Naive thymus-derived CD8-positive, alpha-beta T cell (primary cell): ENCODE data around the gene PCDHB8. TPM values are rescaled to one million over a fixed set of nuclear protein-coding genes. Genes with fewer than 3 reads are reported as not detected.
"Not testable (repeated sequence)": the region's sequence is repeated elsewhere in the genome, so short reads cannot be mapped to it uniquely, and the experiment has no call there.

Source experiments
- ATAC-seq, 2 donors: fragments of 150-1000 bp; cut with Tn5 transposase in 1 of 2; sonication (Bioruptor Pico), chemical (Tn5 transposase) in 1 of 2; 1 replicate in 1 of 2; 2 replicates in 1 of 2; pipeline ENCODE4 v1.10.0; 2021; ENCODE audit warnings: mild to moderate bottlenecking in 2 of 2, moderate library complexity in 2 of 2
- POLR2A ChIA-PET: fragments of 350-600 bp; sonication (Branson Sonifier 250); formaldehyde crosslinking; loops from one replicate; lab custom pipeline; 2021; ENCODE audit warnings: antibody characterized with exemption; lab: Charles Lee
- DNase-seq, 10 donors: peaks; one replicate each; pipeline versions ENCODE4 v3.0.0 to v3.0.0-alpha.2; 2020 to 2022
- H3K27ac Mint-ChIP-seq, 10 donors: one replicate each; pipeline ENCODE4 v1.8.0; 2020 to 2022; ENCODE audit warnings: mild to moderate bottlenecking in 10 of 10, mixed read lengths in 10 of 10, moderate library complexity in 4 of 10, inconsistent platforms in 1 of 10
- H3K27me3 Mint-ChIP-seq, 5 donors: one replicate each; pipeline ENCODE4 v1.8.0; 2021 to 2022; ENCODE audit warnings: mixed read lengths in 5 of 5
- H3K36me3 Mint-ChIP-seq, 3 donors: one replicate each; pipeline ENCODE4 v1.8.0; 2020 to 2022; ENCODE audit warnings: mixed read lengths in 3 of 3, mild to moderate bottlenecking in 2 of 3, inconsistent platforms in 1 of 3
- H3K4me1 Mint-ChIP-seq, 4 donors: one replicate each; pipeline ENCODE4 v1.8.0; 2021 to 2022; ENCODE audit warnings: mixed read lengths in 4 of 4
- H3K4me3 Mint-ChIP-seq, 10 donors: one replicate each; pipeline ENCODE4 v1.8.0; 2020 to 2022; ENCODE audit warnings: mild to moderate bottlenecking in 10 of 10, mixed read lengths in 10 of 10, moderate library complexity in 6 of 10, inconsistent platforms in 1 of 10
- H3K9me3 Mint-ChIP-seq, 9 donors: one replicate each; pipeline ENCODE4 v1.8.0; 2020 to 2022; ENCODE audit warnings: mixed read lengths in 9 of 9, mild to moderate bottlenecking in 3 of 9, inconsistent platforms in 1 of 9, moderate library complexity in 1 of 9
- polyA plus RNA-seq, 3 donors: library from polyadenylated mRNA; unstranded; fragments of 300-500 nt; fragmentation: Illumina TruSeq; gene quantifications; one replicate each; pipeline ENCODE4 v1.2.3, GENCODE V29; 2021
- total RNA-seq, 8 experiments: library from RNA in 2 of 8; stranded (reverse) in 2 of 8; gene quantifications; one replicate each; pipeline ENCODE4 v1.2.3 and lab custom pipeline; 2021 to 2026

Gene PCDHB8
- total and polyA plus RNA-seq, 5 experiments from 2014 or later, result not detected

- H3K4me3 Mint-ChIP-seq, POLR2A ChIA-PET, ATAC-seq, H3K27ac Mint-ChIP-seq, DNase-seq, H3K4me1 Mint-ChIP-seq: not testable (repeated sequence)
- Mint-ChIP-seq H3K9me3 (peaks cover 0 to 56% (median 18%) of the 10 kb centered on the region in 9 donors), H3K36me3 (peaks cover 4 to 34% (median 12%) of the 10 kb centered on the region in 3 donors), H3K27me3 (peaks cover 30 to 57% (median 36%) of the 10 kb centered on the region in 5 donors)
Observed at GRCh38 chr5:141157901-141158300, 19.7 kb upstream of the PCDHB8 start.

GRCh38 chr5:141172381-141173204 lies 5.0 kb upstream of the PCDHB8 start, which contains the start of gene PCDHB7:
Gene PCDHB7, plus strand, starts transcription at chr5:141172644. Its CDS starts 192 bp downstream, at chr5:141172836.
- Mint-ChIP-seq H3K4me3 (peak within 1 kb of the TSS in 3 of 10 donors; percentile 6 to 24 (median 23)), H3K4me1 (peaks cover 0 to 6% (median 2%) of the 10 kb centered on the region in 4 donors), H3K27ac (no peak within 1 kb of the TSS), H3K36me3 (peaks cover 0 to 20% (median 8%) of the 10 kb centered on the region in 3 donors), H3K9me3 (peaks cover 0 to 32% (median 18%) of the 10 kb centered on the region in 9 donors), H3K27me3 (peaks cover 20 to 48% (median 37%) of the 10 kb centered on the region in 5 donors)
- peak in 3 of 10 donors; percentile 8 to 25 (median 21) for DNase-seq
- POLR2A ChIA-PET, result no interaction called here
- ATAC-seq, result no peak

- not testable (repeated sequence) for DNase-seq, ATAC-seq
- peaks cover 0 to 24% (median 11%) of the 10 kb centered on the region in 9 donors for H3K9me3 Mint-ChIP-seq
Observed at GRCh38 chr5:141174291-141175104, 3.1 kb upstream of the PCDHB8 start.

GRCh38 chr5:141175933-141176332 lies 1.7 kb upstream of the PCDHB8 start:
- Mint-ChIP-seq H3K4me1 (peaks cover 0 to 6% (median 2%) of the 10 kb centered on the region in 4 donors), H3K4me3 (no peak overlapping the region), H3K36me3 (peaks cover 0 to 21% (median 5%) of the 10 kb centered on the region in 3 donors), H3K9me3 (peaks cover 0 to 31% (median 17%) of the 10 kb centered on the region in 9 donors), H3K27ac (no peak overlapping the region), H3K27me3 (peaks cover 14 to 28% (median 19%) of the 10 kb centered on the region in 5 donors)
- DNase-seq (no peak), ATAC-seq (no peak)
- POLR2A ChIA-PET, result no interaction called here

More at GRCh38 chr5:141174291-141175104, 3.1 kb upstream of the PCDHB8 start:
- Mint-ChIP-seq H3K4me3 (peak overlapping the region in 1 of 10 donors; percentile 10), H3K36me3 (peaks cover 0 to 16% (median 5%) of the 10 kb centered on the region in 3 donors), H3K27me3 (peaks cover 10 to 29% (median 24%) of the 10 kb centered on the region in 5 donors)
- POLR2A ChIA-PET, H3K4me1 Mint-ChIP-seq, H3K27ac Mint-ChIP-seq: not testable (repeated sequence)

- H3K4me3 Mint-ChIP-seq, H3K27ac Mint-ChIP-seq, ATAC-seq, POLR2A ChIA-PET, H3K4me1 Mint-ChIP-seq: not testable (repeated sequence)
- Mint-ChIP-seq H3K27me3 (peaks cover 20 to 33% (median 25%) of the 10 kb centered on the region in 5 donors), H3K9me3 (peaks cover 0 to 35% (median 24%) of the 10 kb centered on the region in 9 donors), H3K36me3 (peaks cover 0 to 23% (median 4%) of the 10 kb centered on the region in 3 donors)
- peak in 1 of 10 donors; percentile 65 for DNase-seq
Observed at GRCh38 chr5:141179371-141179770, 1.8 kb downstream of the PCDHB8 start.

- H3K9me3 Mint-ChIP-seq, result peaks cover 0 to 38% (median 28%) of the 10 kb centered on the region in 9 donors
- POLR2A ChIA-PET, H3K4me1 Mint-ChIP-seq, H3K27ac Mint-ChIP-seq, ATAC-seq: not testable (repeated sequence)
- peak in 1 of 10 donors; percentile 53 for DNase-seq
- H3K27me3 Mint-ChIP-seq, result peaks cover 25 to 38% (median 30%) of the 10 kb centered on the region in 5 donors
- peak overlapping the region in 1 of 10 donors; percentile 43 for H3K4me3 Mint-ChIP-seq
- peaks cover 5 to 28% (median 7%) of the 10 kb centered on the region in 3 donors for H3K36me3 Mint-ChIP-seq
Observed at GRCh38 chr5:141179876-141180275, 2.3 kb downstream of the PCDHB8 start.

GRCh38 chr5:141180313-141180712 lies 2.7 kb downstream of the PCDHB8 start:
- peak overlapping the region in 1 of 10 donors; percentile 43 for H3K4me3 Mint-ChIP-seq
- H3K4me1 Mint-ChIP-seq, result no peaks in the 10 kb centered on the region
- ATAC-seq, result no peak
- POLR2A ChIA-PET, result no interaction called here
- no peak overlapping the region for H3K27ac Mint-ChIP-seq
- peaks cover 27 to 40% (median 34%) of the 10 kb centered on the region in 5 donors for H3K27me3 Mint-ChIP-seq
- H3K9me3 Mint-ChIP-seq, result peaks cover 0 to 40% (median 32%) of the 10 kb centered on the region in 9 donors
- peaks cover 5 to 32% (median 9%) of the 10 kb centered on the region in 3 donors for H3K36me3 Mint-ChIP-seq
- no peak for DNase-seq

GRCh38 chr5:141182248-141182647 lies 4.7 kb downstream of the PCDHB8 start, which contains the start of gene PCDHB16:
Gene PCDHB16, plus strand, starts transcription at chr5:141182387. Its CDS starts 173 bp downstream, at chr5:141182560.
- H3K4me3 Mint-ChIP-seq, result no peak within 1 kb of the TSS
- H3K9me3 Mint-ChIP-seq, result peaks cover 6 to 47% (median 41%) of the 10 kb centered on the region in 9 donors
- DNase-seq (no peak), ATAC-seq (no peak)
- peaks cover 2 to 6% (median 4%) of the 10 kb centered on the region in 4 donors for H3K4me1 Mint-ChIP-seq
- POLR2A ChIA-PET, result no interaction called here
- peaks cover 37 to 55% (median 45%) of the 10 kb centered on the region in 5 donors for H3K27me3 Mint-ChIP-seq
- peaks cover 5 to 43% (median 9%) of the 10 kb centered on the region in 3 donors for H3K36me3 Mint-ChIP-seq
- no peak within 1 kb of the TSS for H3K27ac Mint-ChIP-seq

- DNase-seq, H3K4me3 Mint-ChIP-seq, H3K27ac Mint-ChIP-seq, ATAC-seq, POLR2A ChIA-PET: not testable (repeated sequence)
- peaks cover 12 to 53% (median 14%) of the 10 kb centered on the region in 3 donors for H3K36me3 Mint-ChIP-seq
- H3K9me3 Mint-ChIP-seq, result peaks cover 6 to 60% (median 49%) of the 10 kb centered on the region in 9 donors
- H3K27me3 Mint-ChIP-seq, result peaks cover 42 to 70% (median 56%) of the 10 kb centered on the region in 5 donors
- peaks cover 2 to 11% (median 4%) of the 10 kb centered on the region in 4 donors for H3K4me1 Mint-ChIP-seq
Observed at GRCh38 chr5:141184117-141184855, 6.7 kb downstream of the PCDHB8 start.

- DNase-seq (peak in 3 of 10 donors; percentile 6 to 22 (median 17)), ATAC-seq (no peak)
- Mint-ChIP-seq H3K9me3 (peaks cover 6 to 71% (median 50%) of the 10 kb centered on the region in 9 donors), H3K36me3 (peaks cover 22 to 53% (median 25%) of the 10 kb centered on the region in 3 donors), H3K27ac (peak within 1 kb of the TSS in 1 of 10 donors; percentile 6), H3K4me1 (peaks cover 2 to 11% (median 4%) of the 10 kb centered on the region in 4 donors), H3K4me3 (peak within 1 kb of the TSS in 8 of 10 donors; percentile 12 to 56 (median 34)), H3K27me3 (peaks cover 44 to 82% (median 67%) of the 10 kb centered on the region in 5 donors)
- POLR2A ChIA-PET, result no interaction called here
Observed at GRCh38 chr5:141186897-141187512, 9.4 kb downstream of the PCDHB8 start, which contains the start of gene PCDHB9. Gene PCDHB9, plus strand, starts transcription at chr5:141187161. Its CDS starts 158 bp downstream, at chr5:141187319.

GRCh38 chr5:141188682-141189081 lies 11.1 kb downstream of the PCDHB8 start:
- H3K27ac Mint-ChIP-seq, ATAC-seq, DNase-seq, POLR2A ChIA-PET, H3K4me3 Mint-ChIP-seq: not testable (repeated sequence)
- H3K27me3 Mint-ChIP-seq, result peaks cover 43 to 82% (median 59%) of the 10 kb centered on the region in 5 donors
- peaks cover 6 to 71% (median 40%) of the 10 kb centered on the region in 9 donors for H3K9me3 Mint-ChIP-seq
- H3K36me3 Mint-ChIP-seq, result peaks cover 27 to 53% (median 31%) of the 10 kb centered on the region in 3 donors
- peaks cover 2 to 11% (median 4%) of the 10 kb centered on the region in 4 donors for H3K4me1 Mint-ChIP-seq
